GM12874 (cell line): ENCODE measurements around the gene CAB39L.

ENCODE experiments used
- TF ChIP-seq, protein P1 (sequence below): IDR thresholded peaks from 2 replicates; pipeline ENCODE4 v1.5.1; 2011; ENCODE audit warnings: low read depth, mild to moderate bottlenecking, control low read depth, low read length, moderate library complexity; ENCODE audit not compliant: insufficient read depth

Gene CAB39L

DNA sequence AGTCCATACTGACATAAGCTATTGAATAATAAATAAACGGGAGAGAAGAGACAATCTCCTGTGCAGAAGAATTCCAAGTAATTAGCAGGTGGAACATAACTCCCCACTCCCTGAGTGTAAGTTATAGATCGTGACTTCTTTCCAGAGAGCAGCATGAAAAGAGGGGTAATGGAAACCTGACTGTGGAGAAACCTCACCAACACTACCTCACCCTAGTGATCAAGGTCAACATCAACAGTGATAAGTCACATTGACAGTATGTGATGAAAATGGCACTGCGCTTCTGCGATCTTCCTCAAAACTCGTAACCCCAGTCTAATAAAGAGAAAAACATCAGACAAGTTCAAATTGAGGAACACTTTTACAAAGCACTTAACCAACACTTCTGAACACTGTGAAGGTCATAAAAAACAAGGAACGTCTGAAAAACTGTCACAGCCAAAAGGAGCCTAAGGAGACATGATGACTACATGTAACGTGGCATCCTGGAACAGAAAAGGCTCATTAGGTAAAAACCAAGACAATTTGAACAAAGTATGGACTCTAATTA is 19.8 kb downstream of the CAB39L start:
- TF ChIP-seq, protein P1, sequence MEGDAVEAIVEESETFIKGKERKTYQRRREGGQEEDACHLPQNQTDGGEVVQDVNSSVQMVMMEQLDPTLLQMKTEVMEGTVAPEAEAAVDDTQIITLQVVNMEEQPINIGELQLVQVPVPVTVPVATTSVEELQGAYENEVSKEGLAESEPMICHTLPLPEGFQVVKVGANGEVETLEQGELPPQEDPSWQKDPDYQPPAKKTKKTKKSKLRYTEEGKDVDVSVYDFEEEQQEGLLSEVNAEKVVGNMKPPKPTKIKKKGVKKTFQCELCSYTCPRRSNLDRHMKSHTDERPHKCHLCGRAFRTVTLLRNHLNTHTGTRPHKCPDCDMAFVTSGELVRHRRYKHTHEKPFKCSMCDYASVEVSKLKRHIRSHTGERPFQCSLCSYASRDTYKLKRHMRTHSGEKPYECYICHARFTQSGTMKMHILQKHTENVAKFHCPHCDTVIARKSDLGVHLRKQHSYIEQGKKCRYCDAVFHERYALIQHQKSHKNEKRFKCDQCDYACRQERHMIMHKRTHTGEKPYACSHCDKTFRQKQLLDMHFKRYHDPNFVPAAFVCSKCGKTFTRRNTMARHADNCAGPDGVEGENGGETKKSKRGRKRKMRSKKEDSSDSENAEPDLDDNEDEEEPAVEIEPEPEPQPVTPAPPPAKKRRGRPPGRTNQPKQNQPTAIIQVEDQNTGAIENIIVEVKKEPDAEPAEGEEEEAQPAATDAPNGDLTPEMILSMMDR = no peak

DNA sequence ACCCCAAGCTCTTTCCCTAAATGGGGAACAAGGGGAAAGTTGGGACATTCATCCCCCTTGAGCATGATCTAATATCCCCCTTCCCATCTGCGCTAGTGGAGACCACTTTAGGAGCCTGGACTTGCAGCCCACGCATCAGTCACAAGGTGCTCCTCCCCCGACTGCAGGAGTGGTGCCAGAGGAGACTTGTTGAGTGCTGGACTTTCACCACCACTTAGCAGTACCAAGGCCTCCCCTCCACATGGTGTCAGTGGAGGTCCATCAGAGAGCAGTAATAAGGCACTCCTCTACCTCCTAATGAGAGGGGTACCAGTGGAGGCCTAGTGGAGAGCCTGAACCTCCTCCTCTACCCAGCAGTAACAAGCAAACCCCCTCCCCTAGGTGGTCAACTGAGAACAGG is 22.5 kb downstream of the CAB39L start:
- TF ChIP-seq, protein P1 = peak; percentile 64

DNA sequence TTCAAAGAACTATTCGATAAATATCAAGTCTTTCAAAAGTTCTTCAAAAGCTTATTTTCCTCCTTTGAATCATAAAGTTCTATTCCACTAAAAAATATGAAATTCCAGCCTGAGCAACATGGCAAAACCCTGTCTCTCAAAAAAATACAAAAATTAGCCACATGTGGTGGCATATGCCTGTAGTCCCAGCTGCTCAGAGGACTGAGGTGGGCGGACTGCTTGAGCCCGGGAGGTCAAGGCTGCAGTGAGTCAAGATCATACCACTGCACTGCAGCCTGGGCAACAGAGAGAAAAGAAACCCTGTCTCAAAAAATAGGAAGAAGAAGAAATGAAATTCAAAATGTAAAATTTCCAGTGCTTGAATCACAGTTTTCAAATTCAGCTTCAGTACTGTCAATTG is 24.6 kb downstream of the CAB39L start:
- TF ChIP-seq, protein P1 = no peak

DNA sequence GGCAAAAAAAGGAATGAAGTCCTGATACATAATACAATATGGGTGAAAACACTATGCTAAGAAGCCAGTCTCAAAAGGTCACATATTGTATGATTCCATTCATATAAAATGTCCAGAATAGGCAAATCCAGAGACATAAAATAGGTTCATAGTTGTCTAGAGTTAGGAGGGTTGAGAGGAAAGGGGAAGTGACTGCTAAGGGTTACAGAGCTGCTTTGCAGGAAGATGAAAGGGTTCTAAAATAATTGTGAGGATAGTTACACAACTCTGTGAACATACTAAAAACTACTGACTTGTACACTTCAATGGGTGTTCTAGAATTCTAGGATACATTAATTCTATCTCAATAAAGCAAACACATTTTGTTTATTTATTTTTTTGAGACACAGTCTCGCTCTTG is 25.7 kb downstream of the CAB39L start:
- TF ChIP-seq, protein P1 = no peak

DNA sequence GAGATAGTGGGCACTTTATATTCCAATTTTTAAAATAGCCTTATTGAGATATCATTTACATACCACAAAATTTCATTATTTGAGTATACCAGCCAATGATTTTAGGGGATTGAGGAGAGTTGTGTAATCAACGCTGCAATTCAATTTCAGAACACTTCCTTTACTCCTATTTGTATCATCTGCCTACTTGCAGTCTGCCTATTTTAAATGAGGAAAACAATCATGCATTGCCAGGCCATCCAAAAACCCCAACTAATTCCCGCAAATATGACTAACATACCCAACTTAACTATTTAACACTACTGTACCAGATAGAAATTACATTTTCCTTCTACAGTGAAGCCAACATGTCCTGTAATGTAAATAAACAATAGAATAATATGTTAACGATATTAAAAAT is 26.7 kb downstream of the CAB39L start:
- TF ChIP-seq, protein P1 = no peak

DNA sequence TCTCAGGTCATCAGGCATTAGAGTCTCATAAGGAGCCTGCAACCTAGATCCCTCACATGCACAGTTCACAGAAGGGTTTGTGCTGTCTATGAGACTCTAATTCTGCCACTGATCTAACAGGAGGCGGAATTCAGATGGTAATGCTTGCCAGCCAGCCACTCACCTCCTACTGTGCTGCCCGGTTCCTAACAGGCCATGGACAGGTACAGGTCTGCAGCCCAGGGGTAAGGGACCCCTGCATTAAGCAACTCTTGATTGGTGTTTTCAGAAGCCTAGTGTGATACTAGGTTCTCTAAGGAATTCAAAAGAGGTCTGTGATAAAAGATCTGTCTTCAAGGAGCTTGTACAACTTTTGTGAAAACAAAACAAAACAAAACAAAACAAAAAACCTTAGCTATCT is 31.1 kb downstream of the CAB39L start:
- TF ChIP-seq, protein P1 = no peak

DNA sequence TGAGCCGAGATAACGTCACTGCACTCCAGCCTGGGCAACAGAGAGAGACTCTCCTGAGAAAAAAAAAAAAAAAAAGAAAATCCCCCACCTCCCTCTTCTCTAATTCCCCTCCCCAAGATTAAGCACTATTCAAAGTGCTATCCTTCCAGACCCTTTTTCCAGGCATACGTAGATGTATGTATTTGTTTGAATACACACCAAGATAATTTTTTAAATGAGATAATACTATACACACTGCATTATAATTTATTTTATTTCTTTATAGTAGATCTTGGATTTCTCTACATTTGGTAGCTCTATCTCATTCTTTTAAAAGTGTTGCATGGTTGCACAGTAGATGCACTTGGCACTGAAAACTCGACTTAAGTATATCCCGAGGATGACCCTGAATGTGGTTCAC is 32.5 kb downstream of the CAB39L start:
- TF ChIP-seq, protein P1 = no peak
